LHCN-M2 (cell line): ENCODE data around the gene CHST8. TPM values are rescaled to one million over a fixed set of nuclear protein-coding genes. Genes with fewer than 3 reads are reported as not detected.

ENCODE experiments used
- DNase-seq: peaks from one replicate; pipeline ENCODE4 v3.0.0-alpha.2; 2012; ENCODE audit warnings: low read depth
- total RNA-seq: library from RNA; depleted of rRNA; stranded (reverse); fragments of >200 nt; gene quantifications from 2 replicates; pipeline ENCODE4 v1.2.3, GENCODE V29; 2014

CHST8 gene
- total RNA-seq, 1 experiment from 2014 or later, result not detected

- no peak for DNase-seq
Measured at GRCh38 chr19:33713194-33713593, 91.4 kb downstream of the CHST8 start.

DNA sequence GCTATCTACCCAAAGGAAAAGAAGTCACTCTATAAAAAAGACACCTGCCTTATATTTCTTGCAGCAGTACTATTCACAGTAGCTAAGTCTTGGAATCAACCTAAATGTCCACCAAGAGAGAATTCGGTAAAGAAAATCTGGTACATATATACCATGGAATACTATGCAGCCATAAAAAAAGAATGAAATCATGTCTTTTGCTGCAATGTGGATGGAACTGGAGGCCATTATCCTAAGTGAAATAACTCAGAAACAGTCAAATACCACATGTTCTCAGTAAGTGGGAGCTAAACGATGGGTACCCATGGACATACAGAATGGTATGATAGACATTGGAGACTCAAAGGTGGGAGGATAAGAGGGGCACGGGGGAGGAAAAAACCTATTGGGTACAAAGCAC, 92.4 kb downstream of the CHST8 start:
- no peak for DNase-seq

- DNase-seq, result no peak
Measured at GRCh38 chr19:33715462-33715861, 93.7 kb downstream of the CHST8 start.

DNA sequence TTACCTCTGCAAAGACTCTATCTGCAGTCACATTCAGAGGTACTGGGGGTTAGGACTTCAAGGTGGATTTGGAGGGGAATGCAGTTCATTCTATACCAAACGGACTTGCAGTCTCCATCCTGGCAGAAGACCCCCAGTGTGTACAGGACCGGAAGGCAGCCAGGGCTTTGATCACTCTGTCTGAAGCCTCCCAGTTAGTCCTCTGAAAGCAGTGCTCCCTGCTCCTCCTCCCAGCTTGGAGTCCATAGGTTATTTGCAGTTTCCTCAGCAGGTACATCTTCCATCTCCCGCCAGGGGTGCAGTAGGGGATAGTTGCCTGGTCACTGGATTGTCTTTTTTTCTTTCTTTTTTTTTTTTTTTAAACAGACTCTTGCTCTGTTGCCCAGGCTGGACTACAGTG, 96.1 kb downstream of the CHST8 start:
- no peak for DNase-seq

- no peak for DNase-seq
Measured at GRCh38 chr19:33718651-33719254, 97.0 kb downstream of the CHST8 start.

DNA sequence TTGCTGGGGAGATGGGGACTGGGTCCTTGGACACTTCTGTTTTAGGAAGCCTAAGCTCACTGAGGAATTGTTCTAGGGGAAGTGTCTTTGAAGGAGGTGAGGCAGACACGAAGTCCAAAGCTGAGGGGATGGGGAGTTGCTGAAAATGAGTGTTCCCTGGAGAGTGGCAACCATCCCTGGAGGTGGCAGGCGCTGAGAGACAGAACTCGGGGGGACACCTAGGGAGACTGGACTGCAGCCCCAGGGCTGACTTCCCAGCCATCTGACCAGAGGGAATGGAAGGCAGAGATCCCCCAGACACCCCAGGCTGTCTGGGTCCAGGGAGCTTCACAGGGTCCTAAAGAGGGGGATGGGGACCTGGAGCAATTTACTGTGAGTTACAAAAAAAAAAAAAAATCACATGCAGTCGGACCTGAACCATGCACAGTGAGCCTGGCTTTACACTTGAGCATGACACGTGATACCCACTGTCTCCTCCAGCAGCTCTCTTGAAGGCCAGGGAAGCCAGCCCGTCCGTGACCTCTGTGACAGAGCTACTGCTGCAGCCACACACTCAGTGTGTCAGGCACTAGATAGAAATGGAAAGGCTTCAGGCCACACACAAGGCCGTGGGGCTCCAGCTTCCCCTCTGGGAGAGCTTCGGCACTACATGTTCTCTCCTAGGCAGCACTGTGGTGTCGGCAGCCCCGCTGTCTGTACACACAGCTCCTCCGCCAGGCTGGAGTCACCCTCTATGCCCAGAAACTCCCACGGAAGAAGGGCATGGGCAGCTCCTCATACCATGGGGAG, 97.8 kb downstream of the CHST8 start:
- DNase-seq, result no peak

GRCh38 chr19:33720155-33720493, 98.4 kb downstream of the CHST8 start:
- no peak for DNase-seq

- no peak for DNase-seq
Measured at GRCh38 chr19:33720691-33721682, 99.2 kb downstream of the CHST8 start.

DNA sequence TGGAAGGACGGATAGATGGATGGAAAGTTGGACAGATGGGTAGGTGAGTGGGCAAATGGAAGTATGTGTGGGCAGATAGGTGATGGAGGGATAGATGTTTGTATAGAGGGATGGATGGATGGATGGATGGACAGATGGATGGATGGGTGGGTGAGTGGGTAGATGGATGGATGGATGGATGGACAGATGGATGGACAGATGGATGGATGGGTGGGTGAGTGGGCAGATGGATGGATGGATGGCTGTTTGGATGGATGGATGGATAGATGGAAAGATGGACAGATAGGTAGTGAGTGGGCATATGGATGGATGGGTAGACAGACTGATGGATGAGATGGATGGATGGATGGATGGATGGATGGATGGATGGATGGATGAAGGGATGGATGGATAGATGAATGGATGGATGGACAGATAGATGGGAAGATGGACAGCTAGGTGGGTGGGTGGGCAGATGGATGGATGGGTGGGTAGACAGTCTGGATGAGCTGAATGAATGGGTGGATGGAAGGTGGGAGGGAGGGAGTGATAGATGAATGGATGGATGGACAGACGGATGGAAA, 100.1 kb downstream of the CHST8 start:
- DNase-seq, result no peak

- no peak for DNase-seq
Measured at GRCh38 chr19:33722456-33723239, 100.9 kb downstream of the CHST8 start.

DNA sequence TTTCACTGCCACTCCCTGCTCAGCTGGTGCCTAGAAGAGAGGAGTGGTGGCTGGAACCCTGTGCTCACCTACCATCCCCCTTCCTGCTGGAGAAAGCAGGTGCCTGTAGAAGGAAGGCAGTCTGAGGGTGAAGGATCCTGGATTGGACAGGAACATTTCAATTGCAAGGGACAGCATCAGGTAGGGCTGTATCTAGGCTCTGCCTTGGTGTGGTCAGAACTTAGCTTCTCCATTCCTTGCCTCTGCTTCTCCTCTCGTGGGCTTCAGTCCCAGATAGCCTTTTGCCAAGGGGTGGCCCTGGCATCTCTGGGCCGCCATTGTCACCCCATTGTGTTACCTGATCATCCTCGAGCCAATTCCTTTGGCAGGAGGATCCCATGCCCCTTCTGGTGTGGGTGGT, 101.8 kb downstream of the CHST8 start:
- no peak for DNase-seq

DNA sequence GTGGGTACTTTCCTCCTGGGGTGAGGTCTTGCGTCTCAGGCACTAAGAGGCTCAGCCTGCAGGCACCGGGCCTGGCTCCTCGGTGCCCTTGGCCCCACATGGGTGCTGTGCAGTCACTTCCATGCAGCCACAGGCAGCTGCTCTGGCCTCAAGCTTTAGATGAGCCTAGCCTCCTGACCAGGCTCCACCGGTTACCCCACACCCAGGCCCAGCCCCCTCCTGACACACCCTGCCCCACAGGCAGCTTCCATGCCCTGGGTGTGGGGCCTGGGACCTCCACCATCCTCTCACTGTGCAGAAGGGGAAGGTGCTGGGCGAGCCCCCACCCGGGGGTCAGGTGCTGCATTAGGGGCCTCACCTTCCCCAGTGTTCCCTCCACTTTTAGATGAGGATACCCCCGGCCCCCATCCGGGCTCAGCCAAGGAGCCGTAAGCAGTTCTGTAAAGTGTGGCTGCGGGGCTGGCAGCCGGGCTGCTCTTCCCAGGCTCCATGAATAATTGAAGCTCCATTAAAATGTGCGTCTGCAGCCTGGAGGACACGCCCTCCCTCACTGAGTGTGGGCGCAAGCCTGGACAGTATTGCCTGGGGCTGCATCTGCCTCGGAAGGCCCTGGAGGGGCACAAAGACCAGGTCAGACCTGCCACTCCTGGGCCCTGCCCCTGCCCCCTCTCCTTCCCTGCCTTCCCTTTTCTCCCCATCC, 102.4 kb downstream of the CHST8 start:
- no peak for DNase-seq

GRCh38 chr19:33724721-33725060, 102.9 kb downstream of the CHST8 start:
- DNase-seq, result no peak

DNA sequence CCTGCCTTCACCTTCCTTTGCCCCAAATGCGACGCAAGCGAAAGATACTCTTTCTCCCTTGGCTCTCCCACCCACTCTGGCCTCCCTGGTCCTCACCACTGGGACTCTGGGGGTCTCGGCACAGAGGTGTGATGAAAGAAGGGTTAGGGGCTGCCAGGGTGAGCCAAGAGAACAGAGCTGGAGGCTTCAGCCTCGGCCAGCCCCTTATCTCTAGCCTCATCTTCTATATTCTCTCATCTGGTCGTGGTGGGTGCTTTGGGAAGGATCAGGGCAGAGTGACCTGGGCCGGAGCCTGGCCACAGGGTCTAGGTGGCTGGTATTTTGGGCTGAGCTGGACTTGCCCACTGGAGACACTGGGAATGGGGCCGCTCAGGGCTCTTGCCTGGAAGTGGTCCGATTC, 103.8 kb downstream of the CHST8 start:
- no peak for DNase-seq

DNA sequence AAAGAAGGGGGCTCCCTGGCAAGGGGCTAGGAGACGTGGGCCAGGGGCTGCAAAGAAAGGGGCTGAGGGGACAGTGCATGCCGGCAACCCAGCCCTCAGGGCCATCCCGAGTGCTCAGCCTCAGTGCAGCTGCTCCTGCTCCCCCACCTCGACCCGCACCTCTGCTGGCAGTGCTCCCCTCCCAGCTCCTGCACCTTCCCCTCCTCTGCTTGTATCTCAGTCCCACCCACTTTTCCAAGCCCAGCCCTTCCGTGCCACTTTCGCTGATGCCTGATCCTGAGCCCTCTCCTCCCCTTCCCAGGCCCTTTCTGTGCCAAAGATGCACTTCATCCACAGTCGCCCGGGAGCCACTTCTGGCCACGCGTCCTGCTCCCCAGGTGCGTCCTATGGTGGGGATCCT, 105.0 kb downstream of the CHST8 start:
- no peak for DNase-seq

DNA sequence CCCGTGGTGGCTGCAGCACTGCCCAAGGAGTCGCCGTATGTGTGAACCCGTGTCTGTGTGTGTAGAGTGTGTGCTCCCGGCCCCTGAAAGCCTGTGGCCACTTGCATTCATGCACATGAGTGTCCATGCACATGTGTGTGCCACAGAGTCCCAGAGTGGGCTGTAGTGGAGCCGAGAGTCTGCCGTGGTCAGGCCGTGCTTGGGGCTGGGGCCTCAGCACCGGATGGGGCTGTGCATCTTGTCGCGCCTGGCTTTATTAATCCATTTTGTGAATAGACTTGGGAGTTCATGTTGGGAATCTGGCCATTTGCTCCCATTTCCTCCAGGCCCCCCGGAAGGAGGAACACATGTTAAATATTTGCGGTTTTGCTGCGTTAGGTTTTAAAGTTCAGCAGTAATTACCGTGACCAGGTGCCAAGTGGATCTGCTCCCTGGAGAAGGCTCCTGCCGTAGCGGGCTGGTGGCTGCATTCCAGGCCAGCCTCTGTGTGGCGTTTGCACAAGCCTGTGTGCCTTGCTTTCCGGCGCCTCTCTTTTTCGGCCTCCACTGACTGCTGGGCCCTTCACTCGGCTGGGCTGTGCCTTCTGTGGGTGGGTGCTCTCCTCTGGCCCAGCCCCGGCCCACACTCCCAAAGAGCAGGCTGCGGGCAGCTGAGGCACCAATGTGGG, 105.7 kb downstream of the CHST8 start:
- DNase-seq, result no peak

DNA sequence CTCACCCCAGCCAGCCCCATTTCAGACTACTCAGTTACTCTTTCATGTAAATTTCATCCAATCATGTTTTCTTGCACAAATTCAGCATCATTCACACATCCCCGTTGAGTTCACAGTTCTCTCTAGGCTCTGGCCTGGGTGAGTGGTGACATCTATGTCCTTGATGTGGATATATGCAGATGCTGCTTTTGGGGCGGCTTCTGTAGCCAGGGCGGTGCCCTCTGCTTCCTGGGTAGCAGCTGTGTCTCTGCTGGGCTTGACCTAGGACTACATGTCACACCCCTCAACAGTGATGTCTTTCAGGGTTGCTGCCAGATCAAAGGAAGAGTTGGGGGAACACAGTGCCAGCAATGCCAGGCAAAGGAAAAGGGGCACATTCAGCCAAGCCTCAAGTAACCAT, 106.4 kb downstream of the CHST8 start:
- no peak for DNase-seq

GRCh38 chr19:33730858-33731607, 109.3 kb downstream of the CHST8 start:
- no peak for DNase-seq

DNA sequence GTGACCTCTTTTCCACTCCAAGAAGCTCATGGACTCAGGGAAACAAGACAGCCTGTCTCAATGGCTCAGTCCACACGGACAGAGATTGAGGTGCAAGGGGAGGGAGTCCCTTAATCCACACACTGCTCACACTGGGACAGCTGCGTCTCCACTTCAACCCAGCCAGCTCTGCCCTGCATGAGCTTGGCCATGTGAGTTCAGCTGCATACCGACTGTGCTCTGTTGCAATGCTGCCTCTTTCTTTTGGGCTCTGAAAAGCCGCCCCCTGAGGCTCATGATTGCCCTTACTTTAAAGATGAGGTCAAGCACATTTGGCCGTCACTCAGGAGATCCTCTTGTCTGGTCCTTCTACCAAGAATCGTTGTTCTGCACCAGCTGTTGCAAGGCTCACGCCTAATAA, 110.1 kb downstream of the CHST8 start:
- no peak for DNase-seq
